SK-N-SH (cell line): ENCODE measurements around the gene RCBTB2. TPM values are rescaled to one million over a fixed set of nuclear protein-coding genes. Genes with fewer than 3 reads are reported as not detected.

Experiments used
- CTCF ChIA-PET: fragments of 300-600, 350-600 bp; formaldehyde crosslinking; extraction: SDS; loops from one replicate; lab custom pipeline; 2021; lab: Yijun Ruan, JAX
- POLR2A ChIA-PET: fragments of 350-600 bp; sonication (Branson Sonifier 250); formaldehyde crosslinking; extraction: SDS; loops from one replicate; lab custom pipeline; 2020; ENCODE audit warnings: antibody characterized with exemption, inconsistent platforms; lab: Yijun Ruan, JAX
- DNase-seq: peaks from one replicate; pipeline ENCODE4 v3.0.0; 2012
- H2AFZ ChIP-seq: fragments of 200-600 bp; sonication (generic); 2 replicates; pipeline ENCODE4 v1.8.1; 2016; ENCODE audit warnings: antibody characterized with exemption, mild to moderate bottlenecking, low read depth
- H3F3A ChIP-seq: fragments of 200-600 bp; sonication (generic); replicated peaks from 2 replicates; pipeline ENCODE3; 2016; ENCODE audit warnings: antibody characterized with exemption, mild to moderate bottlenecking; ENCODE audit not compliant: insufficient read depth
- H3K27ac ChIP-seq, 2 experiments: fragments of 200-500 bp in 1 of 2; fragments of 200-600 bp in 1 of 2; sonication (Bioruptor generic) in 1 of 2; sonication (generic), shearing (Covaris generic) in 1 of 2; 2 replicates each; pipeline versions ENCODE4 v1.5.1 to v1.6.1; 2014 to 2016; ENCODE audit warnings: low read depth in 2 of 2, inconsistent platforms in 1 of 2, low read length in 1 of 2, mild to moderate bottlenecking in 1 of 2, mixed read lengths in 1 of 2
- H3K27me3 ChIP-seq: fragments of 200-600 bp; sonication (generic), shearing (Covaris generic); 2 replicates; pipeline ENCODE4 v1.6.1; 2016; ENCODE audit warnings: mixed run types; ENCODE audit not compliant: insufficient read depth
- H3K36me3 ChIP-seq, 2 experiments: fragments of 200-500 bp in 1 of 2; fragments of 200-600 bp in 1 of 2; sonication (Bioruptor generic) in 1 of 2; sonication (generic) in 1 of 2; replicated peaks in 1 of 2; 2 replicates each; pipeline versions ENCODE3 to v1.5.1; 2014 to 2016; ENCODE audit warnings: low read length in 1 of 2, mild to moderate bottlenecking in 1 of 2; ENCODE audit not compliant: insufficient read depth in 2 of 2, control insufficient read depth in 1 of 2
- H3K4me1 ChIP-seq, 2 experiments: fragments of 200-500 bp in 1 of 2; fragments of 200-600 bp in 1 of 2; sonication (Bioruptor generic) in 1 of 2; sonication (generic), shearing (Covaris generic) in 1 of 2; 2 replicates each; pipeline versions ENCODE4 v1.5.1 to v1.6.1; 2014 to 2016; ENCODE audit warnings: low read depth in 1 of 2, low read length in 1 of 2, mixed run types in 1 of 2; ENCODE audit not compliant: insufficient read depth in 2 of 2, control insufficient read depth in 1 of 2
- H3K4me2 ChIP-seq: fragments of 200-600 bp; sonication (generic), shearing (Covaris generic); 2 replicates; pipeline ENCODE4 v1.6.1; 2017; ENCODE audit warnings: mixed run types
- H3K4me3 ChIP-seq, 2 experiments: fragments of 200-500 bp in 1 of 2; fragments of 200-600 bp in 1 of 2; sonication (Bioruptor generic) in 1 of 2; sonication (generic), shearing (Covaris generic) in 1 of 2; 2 replicates each; pipeline versions ENCODE4 v1.5.1 to v1.8.1; 2014 to 2016; ENCODE audit warnings: low read depth in 2 of 2, inconsistent platforms in 1 of 2, low read length in 1 of 2, mild to moderate bottlenecking in 1 of 2, mixed read lengths in 1 of 2, moderate library complexity in 1 of 2
- H3K79me2 ChIP-seq: fragments of 200-600 bp; sonication (generic); 2 replicates; pipeline ENCODE4 v1.8.1; 2017; ENCODE audit warnings: mild to moderate bottlenecking; ENCODE audit not compliant: insufficient read depth
- H3K9ac ChIP-seq: fragments of 200-600 bp; sonication (generic); 2 replicates; pipeline ENCODE4 v1.6.1; 2017; ENCODE audit warnings: mixed run types
- H3K9me2 ChIP-seq: fragments of 200-600 bp; sonication (generic); 2 replicates; pipeline ENCODE4 v1.6.1; 2017; ENCODE audit warnings: mixed run types
- H3K9me3 ChIP-seq: fragments of 200-600 bp; sonication (generic); 2 replicates; pipeline ENCODE4 v1.6.1; 2017; ENCODE audit warnings: mixed run types, mild to moderate bottlenecking, moderate library complexity
- H4K20me1 ChIP-seq: fragments of 200-600 bp; sonication (generic); 2 replicates; pipeline ENCODE4 v1.6.1; 2017; ENCODE audit warnings: mild to moderate bottlenecking, mixed run types; ENCODE audit not compliant: insufficient read depth
- EZH2phosphoT487 ChIP-seq: fragments of 200-600 bp; sonication (generic); IDR thresholded peaks from 2 replicates; pipeline ENCODE4 v1.6.1; 2017; ENCODE audit warnings: low read depth, mixed run types, mild to moderate bottlenecking, antibody characterized with exemption, moderate library complexity, borderline replicate concordance
- FOXJ3 ChIP-seq: sonication (generic); formaldehyde crosslinking; IDR thresholded peaks from 2 replicates; pipeline ENCODE4 v1.5.1; 2020; ENCODE audit warnings: mild to moderate bottlenecking, missing genetic modification reagents
- MEF2A ChIP-seq: IDR thresholded peaks from 2 replicates; pipeline ENCODE4 v1.4.0; 2012; ENCODE audit warnings: low read depth, borderline replicate concordance
- MXI1 ChIP-seq: IDR thresholded peaks from 2 replicates; pipeline ENCODE4 v1.6.1; 2012; ENCODE audit warnings: mild to moderate bottlenecking, low read depth, low read length, improper control_type of control experiment
- NFIC ChIP-seq: IDR thresholded peaks from 2 replicates; pipeline ENCODE4 v1.4.0; 2012; ENCODE audit warnings: borderline replicate concordance
- RCOR1 ChIP-seq: fragments of 150-350 bp; IDR thresholded peaks from 2 replicates; pipeline ENCODE4 v1.6.1; 2017; ENCODE audit warnings: antibody characterized with exemption, low read length
- SIN3A ChIP-seq: IDR thresholded peaks from 2 replicates; pipeline ENCODE4 v1.6.1; 2012; ENCODE audit warnings: low read depth, mild to moderate bottlenecking, low read length, moderate library complexity, borderline replicate concordance
- TCF12 ChIP-seq: IDR thresholded peaks from 2 replicates; pipeline ENCODE4 v1.4.0; 2012
- TEAD4 ChIP-seq: IDR thresholded peaks from 2 replicates; pipeline ENCODE4 v1.4.0; 2012; ENCODE audit warnings: mild to moderate bottlenecking, borderline replicate concordance; ENCODE audit not compliant: insufficient read depth
- YY1 ChIP-seq: IDR thresholded peaks from 2 replicates; pipeline ENCODE4 v1.4.0; 2012; ENCODE audit warnings: low read depth, mild to moderate bottlenecking
- WGBS: methylation state at CpG from one replicate; pipeline ENCODE4 v1.1.6; 2017; ENCODE audit warnings: low lambda C conversion rate; 5-methylcytosine and 5-hydroxymethylcytosine counted together
- polyA plus RNA-seq, 3 experiments: library from polyadenylated mRNA; depleted of rRNA; stranded (reverse); fragments of >200 nt; gene quantifications; 2 replicates each; pipeline ENCODE4 v1.2.3, GENCODE V29; 2012
- TF ChIP-seq, protein P1 (sequence below): IDR thresholded peaks from 2 replicates; pipeline ENCODE4; 2012
- TF ChIP-seq, protein P2 (sequence below): IDR thresholded peaks from 2 replicates; pipeline ENCODE4 v1.4.0; 2012; ENCODE audit warnings: low read depth

Gene RCBTB2
- polyA plus RNA-seq, 1 of the 3 experiments (the other 2 are of a cell fraction): 2.8 TPM

DNA sequence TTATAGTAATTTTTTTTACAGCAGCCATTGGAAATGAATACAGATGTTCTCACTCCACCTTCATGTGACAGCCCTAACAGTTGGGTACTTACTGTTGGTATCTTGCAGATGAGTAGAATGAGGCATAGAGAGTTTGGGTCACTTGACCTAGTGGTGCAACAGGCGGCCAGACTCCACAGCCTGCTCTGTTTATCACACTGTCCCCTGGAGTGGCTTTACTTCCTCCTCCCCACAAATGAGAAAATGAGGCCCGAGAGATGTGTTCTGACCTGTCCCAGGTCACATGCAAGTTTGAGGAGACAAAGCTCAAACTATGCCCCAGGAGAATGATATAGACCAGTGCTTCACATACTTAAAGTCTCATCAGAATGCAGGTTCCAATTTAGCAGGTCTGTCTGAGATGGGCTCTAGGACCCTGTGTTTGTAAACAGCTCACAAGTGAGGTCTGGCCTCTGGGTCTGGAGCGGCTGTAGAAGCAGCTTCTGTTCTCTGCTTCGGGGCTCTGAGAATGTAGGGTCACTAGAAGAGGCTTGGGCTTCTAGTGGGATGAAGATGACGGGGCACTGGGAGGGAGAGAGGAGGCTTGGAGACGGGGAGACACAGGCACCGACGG is 37.4 kb upstream of the RCBTB2 start:
- Histone ChIP-seq H3K4me2 (no peak overlapping the region), H3K4me1 (no peaks in the 10 kb centered on the region; a peak in 1 of 4 replicates), H3F3A (peaks cover 4% of the 10 kb centered on the region), H3K79me2 (no peaks in the 10 kb centered on the region), H3K9me2 (no peaks in the 10 kb centered on the region), H2AFZ (0 out of 2 replicates have a peak overlapping the region, but pooled peaks have one; percentile 87), H4K20me1 (no peaks in the 10 kb centered on the region), H3K36me3 (no peaks in the 10 kb centered on the region), H3K9ac (no peak overlapping the region), H3K27ac (no peak overlapping the region), H3K4me3 (no peak overlapping the region), H3K27me3 (no peaks in the 10 kb centered on the region), H3K9me3 (no peaks in the 10 kb centered on the region)
- TF ChIP-seq SIN3A (no peak), MEF2A (no peak), NFIC (no peak), RCOR1 (no peak), MXI1 (no peak), TEAD4 (no peak)
- TF ChIP-seq, protein P1, sequence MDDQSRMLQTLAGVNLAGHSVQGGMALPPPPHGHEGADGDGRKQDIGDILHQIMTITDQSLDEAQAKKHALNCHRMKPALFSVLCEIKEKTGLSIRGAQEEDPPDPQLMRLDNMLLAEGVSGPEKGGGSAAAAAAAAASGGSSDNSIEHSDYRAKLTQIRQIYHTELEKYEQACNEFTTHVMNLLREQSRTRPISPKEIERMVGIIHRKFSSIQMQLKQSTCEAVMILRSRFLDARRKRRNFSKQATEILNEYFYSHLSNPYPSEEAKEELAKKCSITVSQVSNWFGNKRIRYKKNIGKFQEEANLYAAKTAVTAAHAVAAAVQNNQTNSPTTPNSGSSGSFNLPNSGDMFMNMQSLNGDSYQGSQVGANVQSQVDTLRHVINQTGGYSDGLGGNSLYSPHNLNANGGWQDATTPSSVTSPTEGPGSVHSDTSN: no peak
- ChIA-PET POLR2A (no interaction called here), CTCF (interaction anchor here (1.0 to 1.4 kb wide), 5 partner anchors 9 to 443 kb away, joined by 3 to 8 read pairs (median 6); no protein-coding TSS in a partner anchor)
- no peak for DNase-seq
- 86% methylated on average over 8 of the region's 8 CpGs for WGBS

DNA sequence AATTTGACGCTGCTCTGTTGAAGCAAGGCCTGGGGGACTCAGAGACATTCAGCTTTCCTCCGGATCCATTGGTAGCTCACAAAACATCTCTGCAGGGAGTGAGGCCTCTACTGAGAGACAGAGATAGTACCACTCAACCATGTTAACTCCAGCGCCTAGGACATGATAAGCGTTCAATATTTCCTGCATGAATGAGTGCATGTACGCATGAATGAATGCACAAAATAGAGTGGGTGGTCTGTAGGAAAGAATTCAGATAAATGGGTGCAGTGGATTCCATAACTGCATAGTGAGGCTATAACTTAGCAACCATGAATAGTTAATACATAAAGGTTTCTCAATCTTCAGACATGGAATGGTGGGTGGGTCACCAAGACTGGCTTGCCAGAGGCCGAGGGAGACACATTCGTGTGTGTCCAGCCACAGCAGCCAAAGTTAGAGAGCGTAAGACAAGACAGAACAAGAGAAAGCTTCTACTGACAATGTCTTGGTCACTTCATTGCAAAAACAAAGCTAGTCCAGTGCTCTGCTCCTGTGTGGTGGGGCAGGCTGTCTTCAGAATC is 36.3 kb upstream of the RCBTB2 start:
- Histone ChIP-seq H3K9ac (no peak overlapping the region), H3K36me3 (no peaks in the 10 kb centered on the region), H3K79me2 (no peaks in the 10 kb centered on the region), H3K9me2 (no peaks in the 10 kb centered on the region), H3K27me3 (no peaks in the 10 kb centered on the region), H3K4me1 (no peaks in the 10 kb centered on the region; a peak in 2 of 4 replicates), H3K4me3 (no peak overlapping the region), H3F3A (peaks cover 4% of the 10 kb centered on the region), H3K9me3 (no peaks in the 10 kb centered on the region), H3K27ac (no peak overlapping the region), H3K4me2 (no peak overlapping the region), H2AFZ (no peak overlapping the region), H4K20me1 (no peaks in the 10 kb centered on the region)
- no peak for DNase-seq
- 93% methylated on average over 8 of the region's 8 CpGs for WGBS
- TF ChIP-seq, protein P2, sequence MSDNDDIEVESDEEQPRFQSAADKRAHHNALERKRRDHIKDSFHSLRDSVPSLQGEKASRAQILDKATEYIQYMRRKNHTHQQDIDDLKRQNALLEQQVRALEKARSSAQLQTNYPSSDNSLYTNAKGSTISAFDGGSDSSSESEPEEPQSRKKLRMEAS: no peak
- no peak for TF ChIP-seq FOXJ3 (CRISPR knock-in tag)
- no peak for TF ChIP-seq MEF2A
- no peak for TF ChIP-seq TCF12
- TF ChIP-seq EZH2phosphoT487: no peak
- no peak for TF ChIP-seq YY1
- TF ChIP-seq RCOR1: no peak
- ChIA-PET CTCF (interaction anchor here (0.6 to 1.4 kb wide), 3 partner anchors 11 to 989 kb away, joined by 3 to 8 read pairs (median 7); no protein-coding TSS in a partner anchor), POLR2A (no interaction called here)
